ENCODE results near the gene PCBP2.
A peak's percentile ranks its signal among the peaks of the same experiment; 100 is the strongest.
"Not testable (repeated sequence)": the region's sequence is repeated elsewhere in the genome, so short reads cannot be mapped to it uniquely, and the experiment has no call there.

Gene PCBP2

GRCh38 chr12:53441040-53441833 is 10.7 kb upstream of the PCBP2 start, which contains the start of gene PRR13:
PRR13 (plus strand) TSS chr12:53441734; CDS start chr12:53442715, 981 bp downstream.
- DNase-seq (ENCODE audit: low spot score) = peak; percentile 100

- no peak for DNase-seq (ENCODE audit: low spot score)
Measured at GRCh38 chr12:53443955-53444354, 7.9 kb upstream of the PCBP2 start.

GRCh38 chr12:53444593-53445325 is 7.1 kb upstream of the PCBP2 start:
- DNase-seq (ENCODE audit: low spot score) = not testable (repeated sequence)

- no peak for DNase-seq (ENCODE audit: low spot score)
Measured at GRCh38 chr12:53450936-53451335, 966 bp upstream of the PCBP2 start.

DNA sequence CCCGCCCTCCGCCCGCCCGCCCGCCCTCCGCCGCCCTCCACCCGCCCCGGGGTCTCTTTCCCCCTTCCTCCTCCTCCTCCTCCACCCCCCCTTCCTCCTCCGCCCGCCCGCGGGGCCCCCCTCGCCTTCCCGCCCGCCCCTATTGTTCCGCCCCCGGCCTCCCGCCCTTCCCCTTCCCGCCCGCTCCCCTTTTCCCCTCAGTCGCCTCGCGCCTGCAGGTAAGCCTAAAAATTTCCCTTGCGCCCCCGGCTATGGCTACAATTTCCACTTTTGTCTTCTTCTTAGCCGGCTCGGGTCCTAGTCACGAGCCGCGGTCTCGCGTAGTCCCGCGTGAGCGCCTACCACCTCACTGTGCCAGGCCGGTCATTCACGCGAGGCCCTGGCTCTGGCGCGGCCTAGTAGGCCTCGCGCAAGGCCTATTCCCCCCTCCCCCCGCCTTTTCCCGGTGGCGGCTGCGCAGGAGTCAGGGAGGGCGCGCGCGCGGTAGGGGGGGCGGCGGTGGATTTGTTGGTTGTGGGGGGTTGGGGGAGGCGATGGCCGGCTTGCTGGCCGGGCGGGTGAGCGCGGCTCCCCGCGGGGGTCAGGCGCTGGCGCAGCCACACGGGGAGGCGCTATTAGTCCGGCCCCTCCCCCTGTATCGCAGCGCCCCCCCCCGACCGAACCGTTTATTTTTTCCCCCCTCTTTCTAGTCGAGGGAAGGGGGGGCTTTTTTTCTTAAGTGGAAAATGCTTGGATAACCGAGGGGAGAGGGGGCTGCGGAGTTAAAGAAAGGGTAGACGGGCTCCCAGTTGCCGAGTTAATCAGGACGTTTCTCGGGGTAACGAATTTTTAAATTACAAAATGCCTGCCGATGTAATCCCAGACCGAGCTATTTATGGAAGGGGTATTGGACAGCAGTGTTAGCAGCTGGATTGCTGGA is 516 bp downstream of the PCBP2 start:
- peak; percentile 64 for DNase-seq (ENCODE audit: low spot score)

DNA sequence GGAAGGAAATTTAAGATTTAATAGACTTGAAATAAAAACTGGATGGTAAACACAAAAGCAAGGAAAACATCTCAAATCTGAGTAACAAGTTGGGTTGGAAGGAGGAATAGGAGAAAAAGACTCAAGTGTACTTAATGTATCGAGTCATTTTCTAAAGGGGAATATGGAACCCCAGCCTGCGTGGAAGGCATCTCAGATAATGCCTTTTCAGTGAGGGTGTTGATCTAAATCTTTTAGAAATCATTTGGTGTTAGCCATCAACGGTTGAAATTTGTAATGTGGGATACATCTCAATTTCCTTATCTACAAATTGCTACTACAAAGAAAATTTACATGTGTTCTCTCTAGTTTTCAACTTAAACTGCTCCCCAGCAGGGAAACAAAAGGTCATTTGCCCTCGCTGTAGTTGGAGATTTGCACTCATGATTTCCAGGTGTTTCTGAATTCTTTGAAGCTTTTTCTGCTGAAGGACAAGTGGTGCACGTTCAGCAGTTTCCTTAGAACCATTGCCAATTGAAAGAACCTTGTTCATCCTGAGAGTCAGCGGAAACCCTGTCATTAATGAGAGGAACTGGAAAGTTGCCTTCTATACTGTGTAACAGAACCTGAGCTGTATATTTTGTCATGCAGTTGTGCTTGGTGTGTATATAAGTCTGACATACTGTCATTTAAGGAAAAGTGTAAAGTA is 2.2 kb downstream of the PCBP2 start:
- DNase-seq (ENCODE audit: low spot score) = no peak

GRCh38 chr12:53454707-53455106 is 2.8 kb downstream of the PCBP2 start:
- no peak for DNase-seq (ENCODE audit: low spot score)

GRCh38 chr12:53456654-53457366 is 4.9 kb downstream of the PCBP2 start:
- no peak for DNase-seq (ENCODE audit: low spot score)

GRCh38 chr12:53459097-53459496 is 7.2 kb downstream of the PCBP2 start:
- DNase-seq (ENCODE audit: low spot score) = no peak

DNA sequence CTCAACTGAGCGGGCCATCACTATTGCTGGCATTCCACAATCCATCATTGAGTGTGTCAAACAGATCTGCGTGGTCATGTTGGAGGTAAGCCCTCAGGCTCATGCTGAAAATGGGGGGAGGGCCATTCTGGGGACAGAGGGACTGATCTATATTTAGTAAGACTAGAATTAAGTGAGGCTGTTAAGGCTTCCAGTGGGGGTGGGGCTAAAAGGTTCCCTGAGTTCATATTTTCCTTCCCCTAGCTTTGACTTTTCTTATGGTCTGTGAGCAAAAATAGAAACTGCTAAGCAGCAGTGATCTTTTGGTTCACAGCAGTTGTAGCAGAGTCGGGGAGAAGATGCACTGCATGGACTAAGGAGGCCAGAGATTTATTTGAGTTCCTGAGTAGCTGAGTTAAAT is 9.2 kb downstream of the PCBP2 start:
- DNase-seq (ENCODE audit: low spot score) = no peak

- DNase-seq (ENCODE audit: low spot score) = no peak
Measured at GRCh38 chr12:53461591-53461990, 9.7 kb downstream of the PCBP2 start.

DNA sequence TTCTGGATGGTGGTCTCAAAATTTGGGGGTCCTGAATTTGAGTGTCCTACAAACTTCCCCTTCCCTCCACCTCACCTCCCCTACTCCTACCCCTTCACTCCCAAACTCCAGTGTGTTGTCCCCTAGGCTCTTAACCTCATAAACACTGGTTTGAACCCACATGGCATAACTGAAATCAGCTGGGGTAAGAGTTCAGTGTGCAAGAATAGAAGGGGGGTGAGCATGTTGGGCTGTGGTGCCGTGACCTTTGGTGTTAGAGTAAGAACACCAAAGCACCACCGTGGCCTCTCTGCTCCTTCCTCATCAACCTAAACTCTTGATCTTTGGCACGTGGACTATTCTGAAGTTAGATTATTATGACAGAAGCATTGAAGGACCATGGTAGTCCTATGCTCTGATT is 11.0 kb downstream of the PCBP2 start:
- no peak for DNase-seq (ENCODE audit: low spot score)

GRCh38 chr12:53463802-53464560 is 12.1 kb downstream of the PCBP2 start:
- DNase-seq (ENCODE audit: low spot score) = no peak

DNA sequence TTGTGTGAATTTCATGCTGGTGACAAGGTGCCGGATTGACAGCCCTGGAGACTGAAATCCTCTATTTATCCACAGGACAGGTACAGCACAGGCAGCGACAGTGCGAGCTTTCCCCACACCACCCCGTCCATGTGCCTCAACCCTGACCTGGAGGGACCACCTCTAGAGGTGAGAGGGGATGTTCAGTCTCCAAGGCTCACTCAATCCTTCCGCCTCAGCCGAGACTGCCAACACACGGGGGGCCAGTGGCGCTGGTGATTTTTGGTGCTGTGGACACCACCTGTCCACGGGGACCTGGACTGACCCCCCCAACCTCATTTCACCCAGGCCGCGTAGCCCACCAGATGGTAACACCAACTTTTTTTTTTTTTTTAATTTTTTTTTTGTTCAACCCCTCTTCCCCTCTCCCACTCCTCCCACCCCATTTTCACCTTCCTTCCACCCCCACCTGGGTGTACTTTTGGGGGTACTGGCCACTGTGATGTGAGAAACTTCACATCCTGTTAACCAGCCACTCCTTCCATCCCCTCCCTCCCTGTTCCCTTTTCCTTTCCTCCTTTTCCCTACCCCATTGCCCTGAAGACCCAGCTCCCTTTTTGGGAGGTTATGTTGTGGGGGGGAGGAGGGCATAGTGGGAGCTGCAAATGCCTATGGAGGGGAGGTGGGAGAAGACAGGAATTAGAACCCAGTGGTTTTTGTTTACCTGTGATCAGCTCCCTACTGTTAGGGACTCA is 12.9 kb downstream of the PCBP2 start:
- no peak for DNase-seq (ENCODE audit: low spot score)

GRCh38 chr12:53465679-53466078 is 13.8 kb downstream of the PCBP2 start:
- DNase-seq (ENCODE audit: low spot score) = no peak

DNA sequence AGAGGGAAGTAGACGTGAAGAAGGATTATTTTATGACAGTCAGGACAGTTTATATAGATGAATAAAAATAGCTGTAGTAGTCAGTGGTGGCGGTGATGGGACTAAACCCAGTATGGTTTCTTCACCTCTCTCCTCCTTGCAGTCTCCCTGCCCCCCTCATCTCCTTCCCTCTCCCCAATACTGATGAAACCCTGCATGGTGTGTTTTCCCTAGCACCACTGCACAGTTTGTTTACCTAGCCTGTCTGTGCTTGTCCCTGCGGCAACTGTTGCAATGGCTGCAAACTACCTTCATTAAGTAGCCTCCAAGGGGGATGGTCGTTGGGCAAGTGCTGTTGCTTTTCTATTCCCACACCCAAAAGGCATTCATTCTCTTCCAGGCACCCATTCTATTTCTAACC is 14.7 kb downstream of the PCBP2 start:
- DNase-seq (ENCODE audit: low spot score) = no peak

DNA sequence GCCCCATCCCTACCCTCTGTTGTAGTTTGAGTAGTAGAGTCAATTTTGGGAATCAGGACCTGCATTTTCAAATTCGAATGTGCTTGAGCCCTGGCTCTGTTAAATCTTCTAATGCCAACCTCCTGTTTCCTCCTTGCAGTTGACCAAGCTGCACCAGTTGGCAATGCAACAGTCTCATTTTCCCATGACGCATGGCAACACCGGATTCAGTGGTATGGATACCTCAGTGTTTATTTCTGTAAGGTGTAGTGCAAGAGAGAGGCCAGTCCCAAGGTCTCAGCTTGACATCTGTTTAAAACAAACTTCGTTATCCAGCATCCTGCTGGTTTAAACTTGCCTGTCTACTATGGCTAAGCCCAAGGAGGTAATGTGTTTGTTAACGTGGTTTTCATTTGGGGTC is 15.2 kb downstream of the PCBP2 start:
- no peak for DNase-seq (ENCODE audit: low spot score)

GRCh38 chr12:53467880-53468279 is 16.0 kb downstream of the PCBP2 start:
- DNase-seq (ENCODE audit: low spot score) = no peak

DNA sequence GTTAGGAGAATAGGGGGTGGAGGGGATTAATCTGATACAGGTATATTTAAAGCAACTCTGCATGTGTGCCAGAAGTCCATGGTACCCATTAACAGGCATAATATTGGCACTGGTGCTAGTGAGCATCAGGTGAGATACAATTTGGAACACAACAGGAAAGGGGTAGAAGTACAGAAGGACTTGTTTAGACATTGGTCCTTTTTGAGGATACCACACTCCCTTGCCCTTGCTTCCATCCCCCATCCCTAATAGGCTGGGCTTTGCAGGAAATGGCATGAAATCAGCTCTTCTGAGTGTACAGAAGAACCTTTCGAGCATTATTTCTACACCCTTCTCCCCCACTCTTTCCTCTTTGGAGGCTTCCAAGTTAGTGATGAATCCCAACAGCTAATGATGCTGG is 16.4 kb downstream of the PCBP2 start:
- DNase-seq (ENCODE audit: low spot score) = no peak

Measured in activated CD4-positive, alpha-beta T cell treated with anti-CD3 and anti-CD28 coated beads, Interleukin-2, Interleukin-4, amounts not matched to agents 100 ng/mL and 50 ng/mL, durations not matched to agents 16 hours and 8 hours (primary cell).